ENCODE data around the gene SPAG16. TPM values are rescaled to one million over a fixed set of nuclear protein-coding genes. Genes with fewer than 3 reads are reported as not detected.

SPAG16 gene
- total and polyA plus RNA-seq, 11 donors = 9.8 to 26.1 (median 15.2) TPM

DNA sequence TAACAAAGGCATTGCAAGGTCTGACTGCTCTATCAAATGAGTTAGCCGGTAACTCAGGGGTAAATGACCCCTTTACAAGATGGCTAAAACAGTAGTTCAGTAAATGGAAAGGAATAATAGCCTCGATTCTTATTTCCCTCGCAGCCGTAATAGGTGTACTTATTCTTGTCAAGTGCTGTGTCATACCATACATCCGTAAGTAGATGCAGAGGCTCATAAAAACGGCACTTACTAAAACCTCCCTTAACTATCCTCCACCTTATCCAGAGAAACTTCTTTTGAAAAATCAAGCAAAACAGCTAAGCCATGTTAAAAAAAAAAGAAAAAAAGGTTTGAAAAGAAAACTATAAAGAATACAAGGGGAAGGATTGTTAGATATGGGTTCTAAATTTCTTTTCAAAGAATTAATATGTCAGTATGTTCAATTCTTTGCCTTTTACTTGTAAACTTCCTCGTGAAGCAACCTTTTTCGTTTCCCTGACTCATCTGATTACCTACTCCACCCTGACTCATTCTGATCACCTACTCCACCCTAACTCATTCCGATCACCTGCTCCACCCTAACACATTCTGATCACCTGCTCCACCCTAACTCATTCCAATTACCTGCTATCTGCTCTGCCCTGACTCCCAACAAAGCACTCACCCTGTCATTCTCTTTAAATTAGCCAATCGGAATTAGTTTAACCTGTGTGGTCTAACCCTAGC is 127.5 kb downstream of the SPAG16 start:
- H3K27ac ChIP-seq = no peak overlapping the region
- TF ChIP-seq POLR2A (IDR thresholded peaks at IDR 0.05) (no peak), CTCF (IDR thresholded peaks at IDR 0.05) (no peak)
- no peaks in the 10 kb centered on the region for H3K4me1 ChIP-seq
- H3K9me3 ChIP-seq = no peaks in the 10 kb centered on the region
- no peaks in the 10 kb centered on the region for H3K27me3 ChIP-seq
- no peak overlapping the region for H3K4me3 ChIP-seq
- ATAC-seq (no peak), DNase-seq (no peak)
- 87 to 90% (median 88%) methylated on average over 10 of the region's 10 CpGs for WGBS, 4 donors
- intact Hi-C loops (cut with DNase I) = no loop called here
- H3K36me3 ChIP-seq = no peaks in the 10 kb centered on the region

GRCh38 chr2:213415093-213415492 is 130.8 kb downstream of the SPAG16 start:
- no peak for ATAC-seq
- no peak for TF ChIP-seq CTCF (IDR thresholded peaks at IDR 0.05)
- TF ChIP-seq POLR2A (IDR thresholded peaks at IDR 0.05) = no peak
- 50 to 71% (median 59%) methylated on average over 1 of the region's 1 CpG for WGBS, 4 donors

GRCh38 chr2:213416832-213417231 is 132.6 kb downstream of the SPAG16 start:
- DNase-seq = no peak
- H3K27me3 ChIP-seq = no peaks in the 10 kb centered on the region
- 47 to 63% (median 53%) methylated on average over 1 of the region's 1 CpG for WGBS, 4 donors
- ATAC-seq = no peak
- H3K9me3 ChIP-seq = no peaks in the 10 kb centered on the region
- intact Hi-C loops (cut with DNase I) = no loop called here
- no peaks in the 10 kb centered on the region for H3K36me3 ChIP-seq
- no peak overlapping the region for H3K4me3 ChIP-seq
- TF ChIP-seq CTCF (IDR thresholded peaks at IDR 0.05) = no peak
- no peak for TF ChIP-seq POLR2A (IDR thresholded peaks at IDR 0.05)
- H3K27ac ChIP-seq = no peak overlapping the region
- H3K4me1 ChIP-seq = no peaks in the 10 kb centered on the region

More at GRCh38 chr2:213415093-213415492, 130.8 kb downstream of the SPAG16 start:
- Histone ChIP-seq H3K36me3 (no peaks in the 10 kb centered on the region), H3K4me3 (no peak overlapping the region), H3K27me3 (no peaks in the 10 kb centered on the region), H3K27ac (no peak overlapping the region), H3K4me1 (no peaks in the 10 kb centered on the region), H3K9me3 (no peaks in the 10 kb centered on the region)
- no peak for DNase-seq
- intact Hi-C loops (cut with DNase I) = no loop called here

DNA sequence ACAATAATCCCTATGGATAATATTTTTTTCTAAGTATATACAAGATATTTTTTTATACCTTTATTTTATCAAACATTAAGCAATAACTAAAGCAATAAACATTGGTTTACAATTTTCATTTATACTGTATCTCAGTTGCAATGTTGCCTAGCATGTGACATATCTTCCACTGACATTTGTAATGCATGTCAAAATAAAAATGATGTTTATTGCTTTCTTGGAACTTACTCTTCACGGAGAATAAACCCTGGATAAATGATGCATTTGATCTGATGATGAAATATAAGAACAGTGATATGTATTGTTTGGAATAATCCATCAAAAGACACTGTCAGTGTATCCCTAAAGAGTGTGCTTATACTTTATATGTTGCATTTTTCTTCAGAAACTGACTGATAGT is 135.7 kb downstream of the SPAG16 start:
- DNase-seq (no peak), ATAC-seq (no peak)
- WGBS, 4 donors = 66 to 85% (median 76%) methylated on average over 1 of the region's 1 CpG
- intact Hi-C loops (cut with DNase I) = no loop called here
- Histone ChIP-seq H3K9me3 (no peaks in the 10 kb centered on the region), H3K27ac (no peak overlapping the region), H3K4me3 (no peak overlapping the region), H3K4me1 (no peaks in the 10 kb centered on the region), H3K27me3 (no peaks in the 10 kb centered on the region), H3K36me3 (no peaks in the 10 kb centered on the region)
- no peak for TF ChIP-seq CTCF (IDR thresholded peaks at IDR 0.05)
- no peak for TF ChIP-seq POLR2A (IDR thresholded peaks at IDR 0.05)

Data from heart left ventricle (tissue), 16 donors.